Loucy (cell line): ENCODE results near the gene CYP2W1.

Experiments used
- H2AFZ ChIP-seq: fragments of 200-600 bp; sonication (generic); 2 replicates; pipeline ENCODE4 v1.6.0; 2016; ENCODE audit warnings: antibody characterized with exemption, mild to moderate bottlenecking, low read length, moderate library complexity
- H3F3A ChIP-seq: fragments of 200-600 bp; 2 replicates; pipeline ENCODE4 v1.6.0; 2016; ENCODE audit warnings: antibody characterized with exemption, low read depth, mild to moderate bottlenecking
- H3K27me3 ChIP-seq: fragments of 200-600 bp; sonication (generic); 2 replicates; pipeline ENCODE4 v1.6.1; 2014; ENCODE audit warnings: low read length, mild to moderate bottlenecking; ENCODE audit not compliant: insufficient read depth, poor library complexity, severe bottlenecking
- H3K36me3 ChIP-seq: fragments of 200-600 bp; sonication (generic); 2 replicates; pipeline ENCODE4 v1.6.1; 2016; ENCODE audit warnings: low read length; ENCODE audit not compliant: insufficient read depth
- H3K4me1 ChIP-seq: fragments of 200-600 bp; sonication (generic); 2 replicates; pipeline ENCODE4 v1.5.1; 2014; ENCODE audit warnings: low read length, mild to moderate bottlenecking; ENCODE audit not compliant: insufficient read depth, poor library complexity, severe bottlenecking
- H3K4me2 ChIP-seq: fragments of 200-600 bp; sonication (generic); 2 replicates; pipeline ENCODE4 v1.6.0; 2014; ENCODE audit warnings: antibody characterized with exemption, low read length, low read depth, mild to moderate bottlenecking; ENCODE audit not compliant: poor library complexity, severe bottlenecking
- H3K4me3 ChIP-seq: fragments of 200-600 bp; sonication (generic); 2 replicates; pipeline ENCODE4 v1.5.1; 2014; ENCODE audit warnings: low read length, mild to moderate bottlenecking, mixed read lengths; ENCODE audit not compliant: poor library complexity, severe bottlenecking
- H3K79me2 ChIP-seq: fragments of 200-600 bp; sonication (generic); 2 replicates; pipeline ENCODE4 v1.6.1; 2014; ENCODE audit warnings: low read length; ENCODE audit not compliant: insufficient read depth
- H3K9ac ChIP-seq: fragments of 200-600 bp; sonication (generic); 2 replicates; pipeline ENCODE4 v1.6.0; 2014; ENCODE audit warnings: mild to moderate bottlenecking, low read depth, low read length, moderate library complexity; ENCODE audit not compliant: poor library complexity, severe bottlenecking
- H3K9me2 ChIP-seq: fragments of 200-600 bp; sonication (generic); replicated peaks from 2 replicates; pipeline ENCODE4 v1.6.1; 2016; ENCODE audit warnings: low read depth, low read length, mixed read lengths
- H3K9me3 ChIP-seq: fragments of 200-600 bp; sonication (generic); 2 replicates; pipeline ENCODE4 v1.6.1; 2014; ENCODE audit warnings: mild to moderate bottlenecking, antibody characterized with exemption, low read length, low read depth; ENCODE audit not compliant: insufficient read depth
- H4K20me1 ChIP-seq: fragments of 200-600 bp; sonication (generic); 2 replicates; pipeline ENCODE4 v1.6.0; 2014; ENCODE audit warnings: antibody characterized with exemption, low read length, mild to moderate bottlenecking; ENCODE audit not compliant: insufficient read depth, poor library complexity, severe bottlenecking
- CTCF ChIP-seq: fragments of 200-600 bp; sonication (generic); conservative IDR thresholded peaks from 2 replicates; pipeline ENCODE4 v1.5.1; 2014; ENCODE audit warnings: mild to moderate bottlenecking, antibody characterized with exemption, low read length
- EZH2phosphoT487 ChIP-seq: fragments of 200-600 bp; IDR thresholded peaks from 2 replicates; pipeline ENCODE4 v1.6.1; 2018; ENCODE audit warnings: antibody characterized with exemption, mild to moderate bottlenecking, moderate library complexity, borderline replicate concordance

CYP2W1 gene

GRCh38 chr7:1021366-1021765 lies 38.4 kb downstream of the CYP2W1 start:
- H3K79me2 ChIP-seq: peaks cover 65% of the 10 kb centered on the region

GRCh38 chr7:1021931-1022330 lies 39.0 kb downstream of the CYP2W1 start:
- TF ChIP-seq CTCF: no peak
- no peak for TF ChIP-seq EZH2phosphoT487
- no peak overlapping the region for H3K4me3 ChIP-seq
- H4K20me1 ChIP-seq: peaks cover 12% of the 10 kb centered on the region
- no peak overlapping the region for H3K4me2 ChIP-seq
- no peaks in the 10 kb centered on the region; the same call in 1 of the 2 replicates for H3K36me3 ChIP-seq
- no peaks in the 10 kb centered on the region for H3K9me3 ChIP-seq
- no peak overlapping the region for H2AFZ ChIP-seq
- peaks cover 71% of the 10 kb centered on the region for H3K79me2 ChIP-seq
- H3K27me3 ChIP-seq: no peaks in the 10 kb centered on the region
- peaks cover 24% of the 10 kb centered on the region for H3K4me1 ChIP-seq
- H3K9me2 ChIP-seq: no peaks in the 10 kb centered on the region
- no peaks in the 10 kb centered on the region for H3F3A ChIP-seq
- no peak overlapping the region for H3K9ac ChIP-seq

More at GRCh38 chr7:1021366-1021765, 38.4 kb downstream of the CYP2W1 start:
- no peaks in the 10 kb centered on the region; the same call in 1 of the 2 replicates for H3K36me3 ChIP-seq
- H3F3A ChIP-seq: no peaks in the 10 kb centered on the region
- no peak overlapping the region for H3K4me2 ChIP-seq
- H3K4me1 ChIP-seq: peaks cover 20% of the 10 kb centered on the region
- H3K9me2 ChIP-seq: no peaks in the 10 kb centered on the region
- no peaks in the 10 kb centered on the region for H3K9me3 ChIP-seq
- H3K27me3 ChIP-seq: no peaks in the 10 kb centered on the region
- H3K4me3 ChIP-seq: no peak overlapping the region
- no peak overlapping the region for H2AFZ ChIP-seq
- H3K9ac ChIP-seq: no peak overlapping the region
- peaks cover 6% of the 10 kb centered on the region for H4K20me1 ChIP-seq
- TF ChIP-seq CTCF (no peak), EZH2phosphoT487 (no peak)

- Histone ChIP-seq H3K9ac (no peak overlapping the region), H3K9me3 (no peaks in the 10 kb centered on the region), H3K36me3 (no peaks in the 10 kb centered on the region; the same call in 1 of the 2 replicates), H3K9me2 (no peaks in the 10 kb centered on the region), H3K79me2 (peaks cover 73% of the 10 kb centered on the region), H3K4me1 (peaks cover 29% of the 10 kb centered on the region), H3K4me3 (no peak overlapping the region), H3K27me3 (no peaks in the 10 kb centered on the region), H3K4me2 (no peak overlapping the region), H2AFZ (no peak overlapping the region), H3F3A (no peaks in the 10 kb centered on the region), H4K20me1 (peaks cover 16% of the 10 kb centered on the region)
- TF ChIP-seq CTCF (no peak), EZH2phosphoT487 (no peak)
These were observed 39.4 kb downstream of the CYP2W1 start for GRCh38 chr7:1022356-1022755.
